ENCODE measurements around the gene NEURL1. TPM values are rescaled to one million over a fixed set of nuclear protein-coding genes. Genes with fewer than 3 reads are reported as not detected.

NEURL1 gene
- total and polyA plus RNA-seq, 12 donors: 0.05 to 1.0 (median 0.17) TPM; not detected in 3

- 97 to 99% methylated on average over 10 of the region's 10 CpGs for WGBS, 2 donors
- Histone ChIP-seq H3K4me1 (peaks cover 0 to 13% (median 9%) of the 10 kb centered on the region in 9 donors), H3K27ac (no peak overlapping the region), H3K9me3 (peaks cover 0 to 6% (median 0%) of the 10 kb centered on the region in 11 donors), H3K27me3 (peaks cover 0 to 27% (median 10%) of the 10 kb centered on the region in 7 donors), H3K4me3 (no peak overlapping the region), H3K36me3 (no peaks in the 10 kb centered on the region)
- ATAC-seq: no peak
- intact Hi-C loops (cut with DNase I): no loop called here
- no peak for DNase-seq
- no peak for TF ChIP-seq CTCF (IDR thresholded peaks at IDR 0.05)
Measured at GRCh38 chr10:103557455-103557854, 64.0 kb downstream of the NEURL1 start.

GRCh38 chr10:103558911-103559310, 65.4 kb downstream of the NEURL1 start:
- intact Hi-C loops (cut with DNase I): no loop called here
- 63 to 70% methylated on average over 9 of the region's 9 CpGs for WGBS, 2 donors
- no peak for ATAC-seq
- Histone ChIP-seq H3K27ac (no peak overlapping the region), H3K27me3 (peaks cover 0 to 25% (median 10%) of the 10 kb centered on the region in 7 donors), H3K4me3 (no peak overlapping the region), H3K36me3 (no peaks in the 10 kb centered on the region), H3K9me3 (peaks cover 0 to 6% (median 0%) of the 10 kb centered on the region in 11 donors), H3K4me1 (peaks cover 0 to 12% (median 9%) of the 10 kb centered on the region in 9 donors)
- TF ChIP-seq CTCF (IDR thresholded peaks at IDR 0.05): no peak
- DNase-seq: no peak

- no peaks in the 10 kb centered on the region for H3K36me3 ChIP-seq
- H3K4me1 ChIP-seq: peaks cover 0 to 11% (median 6%) of the 10 kb centered on the region in 9 donors
- TF ChIP-seq CTCF (IDR thresholded peaks at IDR 0.05): no peak
- peaks cover 0 to 6% (median 0%) of the 10 kb centered on the region in 11 donors for H3K9me3 ChIP-seq
- H3K27me3 ChIP-seq: peaks cover 0 to 27% (median 10%) of the 10 kb centered on the region in 7 donors
- intact Hi-C loops (cut with DNase I): loop anchor here in 1 of 10 donors (10.0 kb wide), 1 partner anchor 135 kb away; no protein-coding TSS in a partner anchor
- no peak overlapping the region for H3K27ac ChIP-seq
- no peak overlapping the region for H3K4me3 ChIP-seq
- DNase-seq (no peak), ATAC-seq (no peak)
- 80 to 88% methylated on average over 9 of the region's 9 CpGs for WGBS, 2 donors
Measured at GRCh38 chr10:103559776-103560175, 66.3 kb downstream of the NEURL1 start.

- TF ChIP-seq CTCF (IDR thresholded peaks at IDR 0.05): no peak
- ATAC-seq (no peak), DNase-seq (no peak)
- H3K27ac ChIP-seq: no peak overlapping the region
- intact Hi-C loops (cut with DNase I): loop anchor here in 1 of 10 donors (10.0 kb wide), 1 partner anchor 136 kb away; no protein-coding TSS in a partner anchor
- peaks cover 0 to 25% (median 10%) of the 10 kb centered on the region in 7 donors for H3K27me3 ChIP-seq
- peaks cover 0 to 6% (median 0%) of the 10 kb centered on the region in 11 donors for H3K9me3 ChIP-seq
- 85 to 89% methylated on average over 7 of the region's 7 CpGs for WGBS, 2 donors
- no peaks in the 10 kb centered on the region for H3K36me3 ChIP-seq
- H3K4me1 ChIP-seq: peaks cover 0 to 3% (median 0%) of the 10 kb centered on the region in 9 donors
- no peak overlapping the region for H3K4me3 ChIP-seq
Measured at GRCh38 chr10:103560886-103561285, 67.4 kb downstream of the NEURL1 start.
